ENCODE measurements around the gene BTAF1.

Gene BTAF1

DNA sequence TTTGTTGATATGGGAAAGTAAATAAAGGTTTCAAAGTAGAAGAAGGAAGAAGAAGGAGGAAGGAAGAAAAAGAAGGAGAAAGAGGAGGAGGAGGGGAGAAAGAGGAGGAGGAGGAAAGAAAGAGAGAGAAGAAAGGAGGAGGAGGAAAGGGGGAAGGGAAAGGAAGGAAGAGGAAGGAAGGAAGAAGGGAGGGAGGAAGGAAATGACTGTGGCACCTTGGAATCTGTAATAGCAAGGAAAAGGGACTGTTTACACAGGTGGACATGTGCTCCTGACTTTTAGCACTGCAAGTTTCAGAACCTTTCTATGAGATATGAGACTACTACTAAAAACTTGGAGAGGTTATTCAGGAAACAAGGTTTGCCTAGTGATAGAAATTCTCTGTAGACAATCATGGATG is 153.2 kb downstream of the BTAF1 start:
- no peaks in the 10 kb centered on the region for H3K27me3 Mint-ChIP-seq (ENCODE audit: low read depth)
- no peak overlapping the region for H3K27ac Mint-ChIP-seq
- H3K36me3 Mint-ChIP-seq (ENCODE audit: low read depth), result peaks cover 5% of the 10 kb centered on the region
- H3K4me3 Mint-ChIP-seq, result no peak overlapping the region
- H3K4me1 Mint-ChIP-seq (ENCODE audit: low read depth), result no peaks in the 10 kb centered on the region
- H3K9me3 Mint-ChIP-seq, result no peaks in the 10 kb centered on the region

DNA sequence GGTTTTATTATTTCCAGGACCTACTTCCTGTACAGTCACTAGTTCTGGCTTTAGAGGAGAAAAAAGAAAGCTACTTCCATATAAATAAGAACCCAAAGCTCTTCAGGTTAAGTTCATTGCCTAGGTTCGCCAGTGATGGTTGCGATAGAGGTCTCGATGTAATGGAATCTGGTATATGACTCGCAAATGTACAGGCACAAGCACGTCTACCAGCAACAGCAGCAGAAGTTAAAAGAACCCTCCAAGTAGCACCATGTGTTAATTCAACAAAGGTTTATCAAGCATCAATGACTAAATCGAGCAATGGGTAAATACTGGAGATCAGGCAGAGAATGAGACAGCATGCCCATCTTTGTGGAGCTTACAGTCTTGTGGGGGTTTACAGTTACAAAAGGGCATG is 155.4 kb downstream of the BTAF1 start:
- Mint-ChIP-seq H3K36me3 (ENCODE audit: low read depth) (peaks cover 5% of the 10 kb centered on the region), H3K9me3 (no peaks in the 10 kb centered on the region), H3K4me1 (ENCODE audit: low read depth) (peaks cover 3% of the 10 kb centered on the region), H3K27me3 (ENCODE audit: low read depth) (no peaks in the 10 kb centered on the region), H3K4me3 (no peak overlapping the region), H3K27ac (no peak overlapping the region)
